Mucosa of rectum (tissue), 2 donors: ENCODE data around the gene RIN2.
A peak's percentile ranks its signal among the peaks of the same experiment; 100 is the strongest.

ENCODE experiments used
- H3K27ac ChIP-seq, 2 donors: one replicate each; pipeline ENCODE4 v1.7.0; 2013; ENCODE audit warnings: inconsistent platforms in 2 of 2, low read depth in 2 of 2, low read length in 2 of 2
- H3K27me3 ChIP-seq, 2 donors: one replicate each; pipeline ENCODE4 v1.7.0; 2013; ENCODE audit warnings: low read length in 2 of 2; ENCODE audit not compliant: control insufficient read depth in 2 of 2, insufficient read depth in 2 of 2
- H3K36me3 ChIP-seq, 2 donors: one replicate each; pipeline ENCODE4 v1.7.0; 2013; ENCODE audit warnings: low read length in 2 of 2; ENCODE audit not compliant: control insufficient read depth in 2 of 2, insufficient read depth in 2 of 2
- H3K4me1 ChIP-seq, 2 donors: one replicate each; pipeline ENCODE4 v1.7.0; 2013; ENCODE audit warnings: low read length in 2 of 2, mild to moderate bottlenecking in 1 of 2; ENCODE audit not compliant: control insufficient read depth in 2 of 2, insufficient read depth in 2 of 2
- H3K4me3 ChIP-seq, 2 donors: one replicate each; pipeline ENCODE4 v1.7.0; 2013; ENCODE audit warnings: low read length in 2 of 2
- H3K9ac ChIP-seq, 2 donors: one replicate each; pipeline ENCODE4 v1.7.0; 2013; ENCODE audit warnings: low read length in 2 of 2, low read depth in 1 of 2, mild to moderate bottlenecking in 1 of 2
- H3K9me3 ChIP-seq, 2 donors: one replicate each; pipeline ENCODE4 v1.7.0; 2013; ENCODE audit warnings: low read length in 2 of 2; ENCODE audit not compliant: control insufficient read depth in 2 of 2
- donor health status: healthy.
- donor health status: Normal muscosa, but diverticular disease.

RIN2 gene, protein sequence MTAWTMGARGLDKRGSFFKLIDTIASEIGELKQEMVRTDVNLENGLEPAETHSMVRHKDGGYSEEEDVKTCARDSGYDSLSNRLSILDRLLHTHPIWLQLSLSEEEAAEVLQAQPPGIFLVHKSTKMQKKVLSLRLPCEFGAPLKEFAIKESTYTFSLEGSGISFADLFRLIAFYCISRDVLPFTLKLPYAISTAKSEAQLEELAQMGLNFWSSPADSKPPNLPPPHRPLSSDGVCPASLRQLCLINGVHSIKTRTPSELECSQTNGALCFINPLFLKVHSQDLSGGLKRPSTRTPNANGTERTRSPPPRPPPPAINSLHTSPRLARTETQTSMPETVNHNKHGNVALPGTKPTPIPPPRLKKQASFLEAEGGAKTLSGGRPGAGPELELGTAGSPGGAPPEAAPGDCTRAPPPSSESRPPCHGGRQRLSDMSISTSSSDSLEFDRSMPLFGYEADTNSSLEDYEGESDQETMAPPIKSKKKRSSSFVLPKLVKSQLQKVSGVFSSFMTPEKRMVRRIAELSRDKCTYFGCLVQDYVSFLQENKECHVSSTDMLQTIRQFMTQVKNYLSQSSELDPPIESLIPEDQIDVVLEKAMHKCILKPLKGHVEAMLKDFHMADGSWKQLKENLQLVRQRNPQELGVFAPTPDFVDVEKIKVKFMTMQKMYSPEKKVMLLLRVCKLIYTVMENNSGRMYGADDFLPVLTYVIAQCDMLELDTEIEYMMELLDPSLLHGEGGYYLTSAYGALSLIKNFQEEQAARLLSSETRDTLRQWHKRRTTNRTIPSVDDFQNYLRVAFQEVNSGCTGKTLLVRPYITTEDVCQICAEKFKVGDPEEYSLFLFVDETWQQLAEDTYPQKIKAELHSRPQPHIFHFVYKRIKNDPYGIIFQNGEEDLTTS

DNA sequence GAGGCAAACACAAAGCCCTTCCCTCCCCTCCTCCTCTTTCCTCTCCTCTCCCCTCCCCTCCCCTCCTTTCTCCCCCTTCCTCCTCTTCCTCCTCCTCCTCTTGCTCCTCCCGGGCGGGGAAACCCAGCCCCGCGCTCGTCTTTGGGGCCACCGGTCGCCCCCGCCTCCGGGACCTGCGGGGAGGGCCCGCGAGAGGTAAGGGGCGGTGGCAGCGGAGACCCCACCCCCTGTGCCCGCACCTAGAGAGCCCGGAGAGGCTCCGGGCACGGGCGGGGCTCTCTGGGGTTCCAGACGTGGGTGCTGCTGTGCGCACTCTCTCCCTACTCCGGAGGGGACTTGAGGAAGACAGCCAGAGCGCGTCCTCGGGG is at the start of gene RIN2:
Gene RIN2, plus strand, starts transcription at position 126 of the 368 bp plus-strand sequence. CDS start 131,344 bp downstream, outside the sequence.
- Histone ChIP-seq H3K27me3 (no peaks in the 10 kb centered on the region), H3K36me3 (peaks cover 0 to 2% of the 10 kb centered on the region in 2 donors), H3K27ac (peak within 1 kb of the TSS; percentile 97 to 99), H3K9ac (peak within 1 kb of the TSS; percentile 96 to 97), H3K4me1 (peaks cover 4 to 19% of the 10 kb centered on the region in 2 donors), H3K9me3 (no peaks in the 10 kb centered on the region), H3K4me3 (peak within 1 kb of the TSS; percentile 74 to 89)

DNA sequence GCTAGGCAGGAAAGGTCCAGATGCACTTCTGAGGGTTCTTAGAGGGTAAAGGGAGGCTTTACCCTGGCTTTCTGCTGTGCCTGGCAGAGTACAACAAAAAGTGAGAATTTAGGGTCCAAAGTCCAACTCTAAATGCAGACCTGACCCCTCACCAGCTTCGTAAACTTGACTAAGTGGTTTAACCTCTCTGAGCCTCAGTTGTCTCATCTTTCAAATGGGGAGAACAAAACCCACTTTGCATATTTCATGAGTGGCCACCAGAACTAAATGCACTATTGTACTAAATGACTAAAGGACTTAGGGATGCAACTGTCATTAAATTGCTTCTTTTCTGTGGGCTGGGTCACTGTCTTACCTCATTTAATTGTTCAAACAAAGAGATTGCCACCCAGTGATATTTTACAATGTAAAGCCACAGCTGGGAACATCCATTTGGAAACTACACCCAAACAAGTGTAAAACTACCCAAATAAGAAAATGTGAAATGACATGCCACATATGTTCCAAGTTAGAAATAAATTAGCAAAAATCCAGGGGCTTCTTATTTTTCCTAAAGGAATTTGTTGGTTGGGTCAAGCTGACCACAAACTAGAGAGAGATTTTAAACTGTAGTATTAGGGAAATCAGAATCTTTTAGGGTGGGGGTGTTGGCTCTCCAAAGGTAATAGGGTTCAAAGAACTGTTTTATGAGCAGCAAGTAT is 48.3 kb upstream of the RIN2 start:
- Histone ChIP-seq H3K9me3 (no peaks in the 10 kb centered on the region), H3K9ac (no peak overlapping the region), H3K27me3 (no peaks in the 10 kb centered on the region), H3K4me1 (peaks cover 25 to 46% of the 10 kb centered on the region in 2 donors), H3K27ac (peak overlapping the region; percentile 49 to 67), H3K36me3 (no peaks in the 10 kb centered on the region), H3K4me3 (peak overlapping the region in 1 of 2 donors; percentile 14)

DNA sequence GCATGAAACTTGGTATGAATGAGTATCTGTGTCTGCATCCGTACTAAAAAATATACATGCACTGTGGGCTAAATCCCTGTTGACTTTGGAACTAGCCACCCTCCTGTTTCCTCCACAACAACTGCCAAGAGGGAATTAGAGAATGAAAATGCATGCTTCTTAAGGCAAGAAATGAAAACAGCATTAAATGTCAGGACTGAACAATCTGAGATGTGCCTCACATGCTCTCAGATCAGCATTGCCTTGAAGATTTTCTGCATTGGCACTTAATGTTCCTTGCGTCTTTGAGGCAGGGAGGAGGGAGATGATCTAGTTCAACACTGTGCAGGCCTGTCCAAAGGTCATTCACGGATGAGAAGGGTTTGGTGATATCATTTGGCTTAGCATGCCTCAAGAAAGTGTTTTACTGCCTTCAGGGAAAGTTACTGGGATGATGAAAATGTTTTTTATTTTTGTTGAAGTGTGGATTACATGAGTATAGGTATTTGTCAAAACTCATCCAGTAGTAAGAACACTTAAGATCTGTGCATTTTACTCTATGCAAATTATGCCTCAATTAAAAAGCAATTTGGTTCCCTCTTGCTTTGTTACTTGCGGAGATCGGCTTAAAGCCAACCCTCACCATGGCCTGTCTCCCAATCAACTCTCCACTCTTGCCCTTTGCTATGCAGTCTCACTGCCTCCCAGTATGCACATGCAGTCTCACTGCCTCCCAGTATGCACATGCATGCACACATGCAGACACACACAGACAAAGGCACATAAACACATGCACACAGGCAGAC is 47.5 kb upstream of the RIN2 start:
- peaks cover 25 to 48% of the 10 kb centered on the region in 2 donors for H3K4me1 ChIP-seq
- no peaks in the 10 kb centered on the region for H3K27me3 ChIP-seq
- no peak overlapping the region for H3K9ac ChIP-seq
- H3K9me3 ChIP-seq, result no peaks in the 10 kb centered on the region
- peak overlapping the region in 1 of 2 donors; percentile 14 for H3K4me3 ChIP-seq
- H3K27ac ChIP-seq, result peak overlapping the region; percentile 49 to 67
- no peaks in the 10 kb centered on the region for H3K36me3 ChIP-seq

DNA sequence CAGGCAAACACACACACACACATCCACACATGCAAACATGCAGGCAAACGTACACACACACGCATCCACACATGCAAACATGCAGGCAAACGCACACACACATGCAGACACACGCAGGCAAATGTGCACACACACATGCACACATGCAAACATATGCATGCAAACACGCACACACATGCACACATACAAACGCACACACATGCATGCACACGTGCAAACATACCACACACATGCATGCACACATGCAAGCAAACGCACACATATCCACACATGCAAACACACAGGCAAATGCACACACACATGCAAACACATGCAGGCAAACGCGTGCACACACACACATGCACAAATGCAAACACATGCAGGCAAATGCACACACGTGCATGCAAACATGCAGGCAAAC is 46.9 kb upstream of the RIN2 start:
- no peak overlapping the region for H3K4me3 ChIP-seq
- no peaks in the 10 kb centered on the region for H3K36me3 ChIP-seq
- H3K27me3 ChIP-seq, result no peaks in the 10 kb centered on the region
- no peaks in the 10 kb centered on the region for H3K9me3 ChIP-seq
- H3K27ac ChIP-seq, result no peak overlapping the region
- H3K9ac ChIP-seq, result no peak overlapping the region
- H3K4me1 ChIP-seq, result peaks cover 25 to 48% of the 10 kb centered on the region in 2 donors

DNA sequence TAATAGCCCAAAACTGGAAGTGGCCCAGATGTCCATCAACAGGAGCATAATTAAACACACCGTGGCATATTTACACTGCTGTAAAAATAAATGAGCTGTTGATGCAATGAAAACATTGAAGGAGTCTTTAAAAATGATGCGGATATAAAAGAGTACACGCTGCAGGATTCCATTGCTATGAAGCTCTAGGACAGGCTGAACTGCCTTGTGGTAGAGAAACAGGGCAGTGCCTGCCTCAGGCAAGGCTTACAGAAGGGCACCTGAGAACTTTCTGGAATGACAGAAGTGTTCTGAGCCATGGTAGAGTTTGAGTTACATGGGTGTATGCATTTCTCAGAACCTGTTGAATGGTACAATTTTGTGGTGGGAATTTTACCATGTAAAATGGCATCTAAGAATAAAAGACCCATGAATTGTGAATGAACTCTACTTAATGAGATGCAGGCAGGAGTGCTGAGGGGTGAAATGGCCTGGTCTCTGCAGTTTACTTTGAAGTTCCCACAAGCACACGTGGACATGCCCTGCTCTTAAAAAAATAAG is 45.3 kb upstream of the RIN2 start:
- no peak overlapping the region for H3K9ac ChIP-seq
- no peaks in the 10 kb centered on the region for H3K9me3 ChIP-seq
- H3K27me3 ChIP-seq, result no peaks in the 10 kb centered on the region
- no peak overlapping the region for H3K4me3 ChIP-seq
- no peaks in the 10 kb centered on the region for H3K36me3 ChIP-seq
- H3K27ac ChIP-seq, result peak overlapping the region; percentile 48 to 53
- H3K4me1 ChIP-seq, result peaks cover 25 to 48% of the 10 kb centered on the region in 2 donors

DNA sequence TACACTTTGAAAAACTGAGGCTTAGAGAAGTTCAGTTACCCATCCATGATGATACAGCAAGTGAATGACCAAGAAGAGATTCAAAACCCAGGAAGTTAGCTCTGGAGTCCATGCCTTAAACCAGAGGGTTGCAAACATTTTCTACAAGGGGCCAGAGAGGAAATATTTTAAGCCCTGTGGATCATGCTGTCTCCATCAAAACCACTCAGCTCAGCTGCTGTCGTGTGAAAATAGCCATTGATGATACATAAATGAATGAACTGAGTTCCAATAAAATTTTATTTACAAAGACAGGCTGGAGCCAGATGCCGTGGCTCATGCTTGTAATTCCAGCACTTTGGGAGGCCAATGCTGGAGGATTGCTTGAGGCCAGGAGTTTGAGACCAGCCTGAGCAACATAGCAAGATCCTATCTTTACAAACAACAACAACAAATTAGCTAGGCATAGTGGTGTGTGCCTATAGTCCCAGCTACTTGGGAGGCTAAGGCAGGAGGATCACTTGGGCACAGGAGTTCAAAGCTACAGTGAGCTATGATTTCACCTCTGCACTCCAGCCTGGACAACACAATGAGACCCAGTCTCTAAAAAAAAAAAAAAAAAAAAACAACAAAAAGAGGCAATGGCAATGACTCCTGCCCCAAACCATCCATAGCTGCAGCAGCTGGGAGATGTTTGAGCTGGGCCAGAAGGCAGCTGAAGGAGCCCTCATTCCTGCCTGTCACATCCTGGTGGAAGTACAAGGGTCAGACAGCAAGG is 44.1 kb upstream of the RIN2 start:
- H3K9me3 ChIP-seq, result no peaks in the 10 kb centered on the region
- H3K36me3 ChIP-seq, result no peaks in the 10 kb centered on the region
- no peaks in the 10 kb centered on the region for H3K27me3 ChIP-seq
- H3K4me3 ChIP-seq, result no peak overlapping the region
- no peak overlapping the region for H3K9ac ChIP-seq
- peaks cover 23 to 48% of the 10 kb centered on the region in 2 donors for H3K4me1 ChIP-seq
- H3K27ac ChIP-seq, result peak overlapping the region; percentile 61 to 74

DNA sequence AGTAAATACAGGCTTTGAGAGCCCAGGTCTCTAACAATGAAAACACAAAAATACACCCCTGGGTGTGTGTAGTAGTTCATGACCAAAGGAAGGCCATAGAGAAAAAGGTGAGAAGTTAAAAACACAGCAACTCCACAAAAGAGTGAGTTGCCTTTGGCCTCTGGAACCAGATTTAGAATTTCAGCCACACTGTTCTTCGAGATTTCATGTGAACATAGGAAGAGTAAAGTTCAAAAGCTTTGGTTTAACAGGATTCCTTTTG is 43.5 kb upstream of the RIN2 start:
- peaks cover 22 to 47% of the 10 kb centered on the region in 2 donors for H3K4me1 ChIP-seq
- no peak overlapping the region for H3K4me3 ChIP-seq
- H3K27me3 ChIP-seq, result no peaks in the 10 kb centered on the region
- H3K27ac ChIP-seq, result peak overlapping the region; percentile 61 to 74
- H3K9ac ChIP-seq, result no peak overlapping the region
- H3K36me3 ChIP-seq, result no peaks in the 10 kb centered on the region
- H3K9me3 ChIP-seq, result no peaks in the 10 kb centered on the region

DNA sequence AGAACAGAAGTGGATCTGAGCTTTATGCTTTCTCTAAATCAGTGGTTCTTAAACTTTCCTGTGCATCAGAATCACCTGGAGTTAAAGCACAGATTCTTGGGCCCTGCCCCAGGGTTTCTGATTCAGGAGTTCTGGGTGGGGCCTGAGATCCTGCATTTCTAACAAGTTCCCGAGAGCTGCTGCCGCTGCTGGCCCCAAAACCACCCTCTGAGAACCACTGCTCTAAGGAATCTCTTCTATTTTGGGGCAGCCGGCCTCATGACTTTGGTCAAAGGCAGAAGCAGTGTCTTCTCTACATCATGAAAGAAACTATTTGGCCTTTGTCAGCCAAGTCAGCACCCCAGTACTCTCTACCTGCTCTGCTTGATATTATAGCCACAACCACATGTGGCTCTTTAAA is 42.1 kb upstream of the RIN2 start:
- Histone ChIP-seq H3K9ac (no peak overlapping the region), H3K36me3 (no peaks in the 10 kb centered on the region), H3K27ac (no peak overlapping the region), H3K4me3 (no peak overlapping the region), H3K27me3 (no peaks in the 10 kb centered on the region), H3K4me1 (peaks cover 12 to 33% of the 10 kb centered on the region in 2 donors), H3K9me3 (no peaks in the 10 kb centered on the region)

DNA sequence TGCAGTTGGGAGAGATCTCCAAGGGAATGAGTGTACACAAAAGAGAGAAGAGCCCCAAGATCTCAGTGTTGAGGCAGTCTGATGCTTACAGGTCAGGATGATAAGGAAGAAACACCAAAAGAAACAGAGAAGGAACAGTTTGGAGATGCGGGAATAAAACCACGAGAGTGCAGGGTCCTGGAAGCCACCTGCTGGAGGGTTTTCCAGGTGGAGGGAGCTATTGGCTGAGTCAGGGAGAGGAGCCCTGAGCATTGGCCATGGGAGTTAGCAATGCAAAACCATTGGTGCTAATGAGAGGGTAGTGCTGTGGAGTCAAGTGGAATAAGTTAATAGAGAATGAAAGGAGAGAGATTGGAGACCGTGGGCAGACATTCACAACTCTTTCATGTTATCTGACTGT is 39.2 kb upstream of the RIN2 start:
- H3K27ac ChIP-seq, result no peak overlapping the region
- H3K4me3 ChIP-seq, result no peak overlapping the region
- no peaks in the 10 kb centered on the region for H3K27me3 ChIP-seq

More for the DNA sequence above, 39.2 kb upstream of the RIN2 start:
- Histone ChIP-seq H3K9me3 (no peaks in the 10 kb centered on the region), H3K9ac (no peak overlapping the region), H3K36me3 (no peaks in the 10 kb centered on the region), H3K4me1 (peaks cover 0 to 11% of the 10 kb centered on the region in 2 donors)
